HUES6 (cell line): ENCODE results near the gene LMF1.
"Not testable (repeated sequence)": the region's sequence is repeated elsewhere in the genome, so short reads cannot be mapped to it uniquely, and the experiment has no call there.

Source experiments
- H3K27ac ChIP-seq: 2 replicates; pipeline ENCODE4 v1.7.0; 2013; ENCODE audit warnings: low read depth, mild to moderate bottlenecking, low read length, inconsistent platforms
- H3K27me3 ChIP-seq: 2 replicates; pipeline ENCODE4 v1.6.1; 2013; ENCODE audit warnings: low read length; ENCODE audit not compliant: control insufficient read depth, insufficient read depth
- H3K36me3 ChIP-seq: 2 replicates; pipeline ENCODE4 v1.6.1; 2013; ENCODE audit warnings: low read length; ENCODE audit not compliant: control insufficient read depth, insufficient read depth
- H3K4me1 ChIP-seq: 2 replicates; pipeline ENCODE4 v1.6.1; 2013; ENCODE audit warnings: low read length; ENCODE audit not compliant: control insufficient read depth, insufficient read depth
- H3K4me3 ChIP-seq: 2 replicates; pipeline ENCODE4 v1.5.1; 2013; ENCODE audit warnings: low read depth, low read length
- H3K9ac ChIP-seq: one replicate; pipeline ENCODE4 v1.6.1; 2013; ENCODE audit warnings: mild to moderate bottlenecking, low read length
- H3K9me3 ChIP-seq: 2 replicates; pipeline ENCODE4 v1.6.1; 2013; ENCODE audit warnings: low read depth, low read length; ENCODE audit not compliant: control insufficient read depth, insufficient read depth

Gene LMF1

GRCh38 chr16:842061-842476, 128.7 kb downstream of the LMF1 start:
- no peak overlapping the region for H3K27ac ChIP-seq
- H3K9me3 ChIP-seq = peaks cover 6% of the 10 kb centered on the region
- no peak overlapping the region for H3K4me3 ChIP-seq
- H3K9ac ChIP-seq = no peak overlapping the region
- H3K36me3 ChIP-seq = no peaks in the 10 kb centered on the region
- no peaks in the 10 kb centered on the region for H3K4me1 ChIP-seq
- no peaks in the 10 kb centered on the region for H3K27me3 ChIP-seq

GRCh38 chr16:841455-842060, 129.2 kb downstream of the LMF1 start:
- H3K9ac ChIP-seq = no peak overlapping the region
- no peaks in the 10 kb centered on the region for H3K4me1 ChIP-seq
- H3K4me3 ChIP-seq = no peak overlapping the region
- H3K9me3 ChIP-seq = peaks cover 9% of the 10 kb centered on the region
- H3K27ac ChIP-seq = no peak overlapping the region
- no peaks in the 10 kb centered on the region for H3K36me3 ChIP-seq
- no peaks in the 10 kb centered on the region for H3K27me3 ChIP-seq

GRCh38 chr16:840561-841454, 130.0 kb downstream of the LMF1 start:
- no peaks in the 10 kb centered on the region for H3K36me3 ChIP-seq
- H3K4me1 ChIP-seq = no peaks in the 10 kb centered on the region
- no peak overlapping the region for H3K27ac ChIP-seq
- no peaks in the 10 kb centered on the region for H3K27me3 ChIP-seq
- no peak overlapping the region for H3K4me3 ChIP-seq
- no peak overlapping the region for H3K9ac ChIP-seq
- H3K9me3 ChIP-seq = peaks cover 13% of the 10 kb centered on the region

- Histone ChIP-seq H3K9me3 (peaks cover 18% of the 10 kb centered on the region), H3K27me3 (no peaks in the 10 kb centered on the region), H3K9ac (no peak overlapping the region), H3K4me3 (no peak overlapping the region), H3K36me3 (no peaks in the 10 kb centered on the region), H3K27ac (no peak overlapping the region), H3K4me1 (no peaks in the 10 kb centered on the region)
Observed at GRCh38 chr16:839643-840408, 131.0 kb downstream of the LMF1 start.

- Histone ChIP-seq H3K9me3 (peaks cover 18% of the 10 kb centered on the region), H3K9ac (no peak overlapping the region), H3K27ac (no peak overlapping the region), H3K4me1 (no peaks in the 10 kb centered on the region), H3K27me3 (no peaks in the 10 kb centered on the region), H3K36me3 (no peaks in the 10 kb centered on the region), H3K4me3 (no peak overlapping the region)
Observed at GRCh38 chr16:838741-839140, 132.0 kb downstream of the LMF1 start.

- H3K36me3 ChIP-seq, H3K9ac ChIP-seq, H3K4me3 ChIP-seq, H3K27ac ChIP-seq, H3K4me1 ChIP-seq, H3K27me3 ChIP-seq: not testable (repeated sequence)
- peaks cover 18% of the 10 kb centered on the region for H3K9me3 ChIP-seq
Observed at GRCh38 chr16:836822-837221, 134.0 kb downstream of the LMF1 start.

- no peaks in the 10 kb centered on the region for H3K36me3 ChIP-seq
- peaks cover 18% of the 10 kb centered on the region for H3K9me3 ChIP-seq
- H3K9ac ChIP-seq = no peak overlapping the region
- H3K27ac ChIP-seq = no peak overlapping the region
- no peaks in the 10 kb centered on the region for H3K4me1 ChIP-seq
- H3K4me3 ChIP-seq = no peak overlapping the region
- H3K27me3 ChIP-seq = no peaks in the 10 kb centered on the region
Observed at GRCh38 chr16:836221-836620, 134.6 kb downstream of the LMF1 start.

- no peak overlapping the region for H3K4me3 ChIP-seq
- H3K9me3 ChIP-seq = peaks cover 18% of the 10 kb centered on the region
- H3K27ac ChIP-seq = no peak overlapping the region
- H3K36me3 ChIP-seq = no peaks in the 10 kb centered on the region
- H3K4me1 ChIP-seq = no peaks in the 10 kb centered on the region
- no peaks in the 10 kb centered on the region for H3K27me3 ChIP-seq
- no peak overlapping the region for H3K9ac ChIP-seq
Observed at GRCh38 chr16:835373-835772, 135.4 kb downstream of the LMF1 start.

GRCh38 chr16:833411-833810, 137.4 kb downstream of the LMF1 start:
- Histone ChIP-seq H3K27me3 (no peaks in the 10 kb centered on the region), H3K9ac (no peak overlapping the region), H3K36me3 (no peaks in the 10 kb centered on the region), H3K4me3 (no peak overlapping the region), H3K4me1 (no peaks in the 10 kb centered on the region), H3K9me3 (peaks cover 18% of the 10 kb centered on the region), H3K27ac (no peak overlapping the region)

GRCh38 chr16:832652-833336, 138.0 kb downstream of the LMF1 start:
- no peak overlapping the region for H3K4me3 ChIP-seq
- no peaks in the 10 kb centered on the region for H3K36me3 ChIP-seq
- H3K27me3 ChIP-seq = no peaks in the 10 kb centered on the region
- H3K9ac ChIP-seq = no peak overlapping the region
- no peak overlapping the region for H3K27ac ChIP-seq
- no peaks in the 10 kb centered on the region for H3K4me1 ChIP-seq
- H3K9me3 ChIP-seq = peaks cover 16% of the 10 kb centered on the region
